Measurements from ENCODE around the gene TSPAN4. TPM values are rescaled to one million over a fixed set of nuclear protein-coding genes. Genes with fewer than 3 reads are reported as not detected.

TSPAN4 gene
- total and polyA plus RNA-seq, 9 of the 15 experiments (the other 6 are each of a cell fraction or from before 2014, with no cell fraction given), result 0.07 to 31.0 (median 15.7) TPM

DNA sequence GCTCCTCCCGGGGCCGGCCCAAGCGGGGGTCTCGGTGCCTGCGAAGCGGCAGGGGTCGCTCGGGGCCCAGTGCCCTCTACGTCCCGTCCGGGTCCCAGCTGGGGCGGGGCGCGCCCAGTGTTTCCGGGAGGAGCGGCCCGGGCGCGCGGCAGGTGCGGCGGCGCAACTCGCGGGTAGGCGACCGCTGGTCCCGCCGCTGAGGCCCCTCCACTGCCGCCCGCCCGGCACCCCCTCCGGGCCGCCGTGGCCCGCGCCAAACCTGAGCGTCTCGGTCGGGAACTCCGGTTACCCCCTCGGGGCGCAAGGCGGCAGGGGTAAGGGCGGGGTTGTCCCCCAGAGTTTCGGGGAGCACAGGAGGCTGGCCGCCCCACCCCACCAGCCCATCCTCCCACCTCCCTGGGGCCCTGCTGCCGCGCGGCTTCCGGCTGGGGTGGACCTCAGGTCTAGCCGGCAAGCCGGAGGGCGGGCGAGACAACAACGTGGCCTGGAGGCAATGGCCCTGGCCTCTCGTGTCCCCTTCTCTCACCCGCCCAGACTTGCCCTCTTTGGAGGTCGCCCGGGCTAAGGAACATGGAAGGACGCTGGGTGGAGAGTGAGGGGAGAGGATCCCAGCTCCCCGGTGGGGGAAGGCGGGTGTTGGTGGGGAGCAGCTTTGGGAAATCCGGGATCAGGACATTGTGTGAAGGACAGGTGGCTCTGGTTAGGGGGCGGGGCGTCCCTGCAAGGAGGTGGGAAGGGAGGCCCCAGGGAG lies 15.3 kb upstream of the TSPAN4 start (continued):
- TF ChIP-seq, protein P1, sequence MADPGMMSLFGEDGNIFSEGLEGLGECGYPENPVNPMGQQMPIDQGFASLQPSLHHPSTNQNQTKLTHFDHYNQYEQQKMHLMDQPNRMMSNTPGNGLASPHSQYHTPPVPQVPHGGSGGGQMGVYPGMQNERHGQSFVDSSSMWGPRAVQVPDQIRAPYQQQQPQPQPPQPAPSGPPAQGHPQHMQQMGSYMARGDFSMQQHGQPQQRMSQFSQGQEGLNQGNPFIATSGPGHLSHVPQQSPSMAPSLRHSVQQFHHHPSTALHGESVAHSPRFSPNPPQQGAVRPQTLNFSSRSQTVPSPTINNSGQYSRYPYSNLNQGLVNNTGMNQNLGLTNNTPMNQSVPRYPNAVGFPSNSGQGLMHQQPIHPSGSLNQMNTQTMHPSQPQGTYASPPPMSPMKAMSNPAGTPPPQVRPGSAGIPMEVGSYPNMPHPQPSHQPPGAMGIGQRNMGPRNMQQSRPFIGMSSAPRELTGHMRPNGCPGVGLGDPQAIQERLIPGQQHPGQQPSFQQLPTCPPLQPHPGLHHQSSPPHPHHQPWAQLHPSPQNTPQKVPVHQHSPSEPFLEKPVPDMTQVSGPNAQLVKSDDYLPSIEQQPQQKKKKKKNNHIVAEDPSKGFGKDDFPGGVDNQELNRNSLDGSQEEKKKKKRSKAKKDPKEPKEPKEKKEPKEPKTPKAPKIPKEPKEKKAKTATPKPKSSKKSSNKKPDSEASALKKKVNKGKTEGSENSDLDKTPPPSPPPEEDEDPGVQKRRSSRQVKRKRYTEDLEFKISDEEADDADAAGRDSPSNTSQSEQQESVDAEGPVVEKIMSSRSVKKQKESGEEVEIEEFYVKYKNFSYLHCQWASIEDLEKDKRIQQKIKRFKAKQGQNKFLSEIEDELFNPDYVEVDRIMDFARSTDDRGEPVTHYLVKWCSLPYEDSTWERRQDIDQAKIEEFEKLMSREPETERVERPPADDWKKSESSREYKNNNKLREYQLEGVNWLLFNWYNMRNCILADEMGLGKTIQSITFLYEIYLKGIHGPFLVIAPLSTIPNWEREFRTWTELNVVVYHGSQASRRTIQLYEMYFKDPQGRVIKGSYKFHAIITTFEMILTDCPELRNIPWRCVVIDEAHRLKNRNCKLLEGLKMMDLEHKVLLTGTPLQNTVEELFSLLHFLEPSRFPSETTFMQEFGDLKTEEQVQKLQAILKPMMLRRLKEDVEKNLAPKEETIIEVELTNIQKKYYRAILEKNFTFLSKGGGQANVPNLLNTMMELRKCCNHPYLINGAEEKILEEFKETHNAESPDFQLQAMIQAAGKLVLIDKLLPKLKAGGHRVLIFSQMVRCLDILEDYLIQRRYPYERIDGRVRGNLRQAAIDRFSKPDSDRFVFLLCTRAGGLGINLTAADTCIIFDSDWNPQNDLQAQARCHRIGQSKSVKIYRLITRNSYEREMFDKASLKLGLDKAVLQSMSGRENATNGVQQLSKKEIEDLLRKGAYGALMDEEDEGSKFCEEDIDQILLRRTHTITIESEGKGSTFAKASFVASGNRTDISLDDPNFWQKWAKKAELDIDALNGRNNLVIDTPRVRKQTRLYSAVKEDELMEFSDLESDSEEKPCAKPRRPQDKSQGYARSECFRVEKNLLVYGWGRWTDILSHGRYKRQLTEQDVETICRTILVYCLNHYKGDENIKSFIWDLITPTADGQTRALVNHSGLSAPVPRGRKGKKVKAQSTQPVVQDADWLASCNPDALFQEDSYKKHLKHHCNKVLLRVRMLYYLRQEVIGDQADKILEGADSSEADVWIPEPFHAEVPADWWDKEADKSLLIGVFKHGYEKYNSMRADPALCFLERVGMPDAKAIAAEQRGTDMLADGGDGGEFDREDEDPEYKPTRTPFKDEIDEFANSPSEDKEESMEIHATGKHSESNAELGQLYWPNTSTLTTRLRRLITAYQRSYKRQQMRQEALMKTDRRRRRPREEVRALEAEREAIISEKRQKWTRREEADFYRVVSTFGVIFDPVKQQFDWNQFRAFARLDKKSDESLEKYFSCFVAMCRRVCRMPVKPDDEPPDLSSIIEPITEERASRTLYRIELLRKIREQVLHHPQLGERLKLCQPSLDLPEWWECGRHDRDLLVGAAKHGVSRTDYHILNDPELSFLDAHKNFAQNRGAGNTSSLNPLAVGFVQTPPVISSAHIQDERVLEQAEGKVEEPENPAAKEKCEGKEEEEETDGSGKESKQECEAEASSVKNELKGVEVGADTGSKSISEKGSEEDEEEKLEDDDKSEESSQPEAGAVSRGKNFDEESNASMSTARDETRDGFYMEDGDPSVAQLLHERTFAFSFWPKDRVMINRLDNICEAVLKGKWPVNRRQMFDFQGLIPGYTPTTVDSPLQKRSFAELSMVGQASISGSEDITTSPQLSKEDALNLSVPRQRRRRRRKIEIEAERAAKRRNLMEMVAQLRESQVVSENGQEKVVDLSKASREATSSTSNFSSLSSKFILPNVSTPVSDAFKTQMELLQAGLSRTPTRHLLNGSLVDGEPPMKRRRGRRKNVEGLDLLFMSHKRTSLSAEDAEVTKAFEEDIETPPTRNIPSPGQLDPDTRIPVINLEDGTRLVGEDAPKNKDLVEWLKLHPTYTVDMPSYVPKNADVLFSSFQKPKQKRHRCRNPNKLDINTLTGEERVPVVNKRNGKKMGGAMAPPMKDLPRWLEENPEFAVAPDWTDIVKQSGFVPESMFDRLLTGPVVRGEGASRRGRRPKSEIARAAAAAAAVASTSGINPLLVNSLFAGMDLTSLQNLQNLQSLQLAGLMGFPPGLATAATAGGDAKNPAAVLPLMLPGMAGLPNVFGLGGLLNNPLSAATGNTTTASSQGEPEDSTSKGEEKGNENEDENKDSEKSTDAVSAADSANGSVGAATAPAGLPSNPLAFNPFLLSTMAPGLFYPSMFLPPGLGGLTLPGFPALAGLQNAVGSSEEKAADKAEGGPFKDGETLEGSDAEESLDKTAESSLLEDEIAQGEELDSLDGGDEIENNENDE (IDR thresholded peaks at IDR 0.05; ENCODE audit: low read depth, low read length), result no peak
- TF ChIP-seq, protein P2, sequence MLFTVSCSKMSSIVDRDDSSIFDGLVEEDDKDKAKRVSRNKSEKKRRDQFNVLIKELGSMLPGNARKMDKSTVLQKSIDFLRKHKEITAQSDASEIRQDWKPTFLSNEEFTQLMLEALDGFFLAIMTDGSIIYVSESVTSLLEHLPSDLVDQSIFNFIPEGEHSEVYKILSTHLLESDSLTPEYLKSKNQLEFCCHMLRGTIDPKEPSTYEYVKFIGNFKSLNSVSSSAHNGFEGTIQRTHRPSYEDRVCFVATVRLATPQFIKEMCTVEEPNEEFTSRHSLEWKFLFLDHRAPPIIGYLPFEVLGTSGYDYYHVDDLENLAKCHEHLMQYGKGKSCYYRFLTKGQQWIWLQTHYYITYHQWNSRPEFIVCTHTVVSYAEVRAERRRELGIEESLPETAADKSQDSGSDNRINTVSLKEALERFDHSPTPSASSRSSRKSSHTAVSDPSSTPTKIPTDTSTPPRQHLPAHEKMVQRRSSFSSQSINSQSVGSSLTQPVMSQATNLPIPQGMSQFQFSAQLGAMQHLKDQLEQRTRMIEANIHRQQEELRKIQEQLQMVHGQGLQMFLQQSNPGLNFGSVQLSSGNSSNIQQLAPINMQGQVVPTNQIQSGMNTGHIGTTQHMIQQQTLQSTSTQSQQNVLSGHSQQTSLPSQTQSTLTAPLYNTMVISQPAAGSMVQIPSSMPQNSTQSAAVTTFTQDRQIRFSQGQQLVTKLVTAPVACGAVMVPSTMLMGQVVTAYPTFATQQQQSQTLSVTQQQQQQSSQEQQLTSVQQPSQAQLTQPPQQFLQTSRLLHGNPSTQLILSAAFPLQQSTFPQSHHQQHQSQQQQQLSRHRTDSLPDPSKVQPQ (CRISPR knock-in tag; IDR thresholded peaks at IDR 0.05; ENCODE audit: borderline replicate concordance), result no peak
- TF ChIP-seq ZNF586 (CRISPR knock-in tag; conservative IDR thresholded peaks at IDR 0.05) (no peak), TOE1 (IDR thresholded peaks at IDR 0.05; ENCODE audit: borderline replicate concordance) (no peak; the same call in 1 of the 2 replicates), TOE1 (CRISPR knock-in tag; IDR thresholded peaks at IDR 0.05; ENCODE audit: borderline replicate concordance, low read depth) (no peak), ZNF174 (CRISPR knock-in tag; IDR thresholded peaks at IDR 0.05) (no peak), ZNF717 (CRISPR knock-in tag; IDR thresholded peaks at IDR 0.05) (no peak), ETV1 (tag; conservative IDR thresholded peaks at IDR 0.05; ENCODE audit: low read depth) (peak; percentile 85)
- TF ChIP-seq, protein P3, sequence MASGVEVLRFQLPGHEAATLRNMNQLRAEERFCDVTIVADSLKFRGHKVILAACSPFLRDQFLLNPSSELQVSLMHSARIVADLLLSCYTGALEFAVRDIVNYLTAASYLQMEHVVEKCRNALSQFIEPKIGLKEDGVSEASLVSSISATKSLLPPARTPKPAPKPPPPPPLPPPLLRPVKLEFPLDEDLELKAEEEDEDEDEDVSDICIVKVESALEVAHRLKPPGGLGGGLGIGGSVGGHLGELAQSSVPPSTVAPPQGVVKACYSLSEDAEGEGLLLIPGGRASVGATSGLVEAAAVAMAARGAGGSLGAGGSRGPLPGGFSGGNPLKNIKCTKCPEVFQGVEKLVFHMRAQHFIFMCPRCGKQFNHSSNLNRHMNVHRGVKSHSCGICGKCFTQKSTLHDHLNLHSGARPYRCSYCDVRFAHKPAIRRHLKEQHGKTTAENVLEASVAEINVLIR (CRISPR knock-in tag; IDR thresholded peaks at IDR 0.05), result no peak
- TF ChIP-seq, protein P4, sequence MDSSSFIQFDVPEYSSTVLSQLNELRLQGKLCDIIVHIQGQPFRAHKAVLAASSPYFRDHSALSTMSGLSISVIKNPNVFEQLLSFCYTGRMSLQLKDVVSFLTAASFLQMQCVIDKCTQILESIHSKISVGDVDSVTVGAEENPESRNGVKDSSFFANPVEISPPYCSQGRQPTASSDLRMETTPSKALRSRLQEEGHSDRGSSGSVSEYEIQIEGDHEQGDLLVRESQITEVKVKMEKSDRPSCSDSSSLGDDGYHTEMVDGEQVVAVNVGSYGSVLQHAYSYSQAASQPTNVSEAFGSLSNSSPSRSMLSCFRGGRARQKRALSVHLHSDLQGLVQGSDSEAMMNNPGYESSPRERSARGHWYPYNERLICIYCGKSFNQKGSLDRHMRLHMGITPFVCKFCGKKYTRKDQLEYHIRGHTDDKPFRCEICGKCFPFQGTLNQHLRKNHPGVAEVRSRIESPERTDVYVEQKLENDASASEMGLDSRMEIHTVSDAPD (CRISPR knock-in tag; IDR thresholded peaks at IDR 0.05), result no peak

Measured in K562 (cell line).